Activated T-cell treated with anti-CD3 and anti-CD28 coated beads for 24 hours (primary cell): ENCODE results near the gene RCAN2.
"Not testable (repeated sequence)": the region's sequence is repeated elsewhere in the genome, so short reads cannot be mapped to it uniquely, and the experiment has no call there.

ENCODE experiments used
- DNase-seq: peaks from one replicate; pipeline ENCODE4 v3.0.0-alpha.2; 2020; ENCODE audit warnings: low read depth

Gene RCAN2

GRCh38 chr6:46440141-46440540 is 51.1 kb downstream of the RCAN2 start:
- DNase-seq, result no peak

GRCh38 chr6:46438245-46438644 is 53.0 kb downstream of the RCAN2 start:
- no peak for DNase-seq

- DNase-seq, result no peak
Observed at GRCh38 chr6:46437671-46438221, 53.5 kb downstream of the RCAN2 start.

- no peak for DNase-seq
Observed at GRCh38 chr6:46422619-46423018, 68.6 kb downstream of the RCAN2 start.

GRCh38 chr6:46421939-46422338 is 69.3 kb downstream of the RCAN2 start:
- DNase-seq, result no peak

- no peak for DNase-seq
Observed at GRCh38 chr6:46420921-46421638, 70.2 kb downstream of the RCAN2 start.

- no peak for DNase-seq
Observed at GRCh38 chr6:46419576-46420002, 71.7 kb downstream of the RCAN2 start.

GRCh38 chr6:46414398-46414797 is 76.9 kb downstream of the RCAN2 start:
- no peak for DNase-seq

- no peak for DNase-seq
Observed at GRCh38 chr6:46412662-46413061, 78.6 kb downstream of the RCAN2 start.

GRCh38 chr6:46411456-46412197 is 79.6 kb downstream of the RCAN2 start:
- no peak for DNase-seq

GRCh38 chr6:46410334-46410953 is 80.8 kb downstream of the RCAN2 start:
- DNase-seq, result no peak

GRCh38 chr6:46407776-46408530 is 83.3 kb downstream of the RCAN2 start:
- no peak for DNase-seq

GRCh38 chr6:46407246-46407645 is 84.0 kb downstream of the RCAN2 start:
- DNase-seq, result no peak

GRCh38 chr6:46405620-46406180 is 85.5 kb downstream of the RCAN2 start:
- DNase-seq, result not testable (repeated sequence)

GRCh38 chr6:46400898-46401297 is 90.4 kb downstream of the RCAN2 start:
- no peak for DNase-seq

- DNase-seq, result no peak
Observed at GRCh38 chr6:46395530-46395929, 95.7 kb downstream of the RCAN2 start.

- no peak for DNase-seq
Observed at GRCh38 chr6:46393940-46394337, 97.3 kb downstream of the RCAN2 start.

GRCh38 chr6:46393161-46393939 is 97.9 kb downstream of the RCAN2 start:
- DNase-seq, result no peak

GRCh38 chr6:46392294-46392693 is 99.0 kb downstream of the RCAN2 start:
- DNase-seq, result no peak

- DNase-seq, result no peak
Observed at GRCh38 chr6:46390153-46390876, 100.9 kb downstream of the RCAN2 start.
